CD14-positive monocyte (primary cell): ENCODE results near the gene BICD1. TPM values are rescaled to one million over a fixed set of nuclear protein-coding genes. Genes with fewer than 3 reads are reported as not detected.

Experiments
- DNase-seq, 3 donors: peaks; one replicate each; pipeline ENCODE4 v3.0.0-alpha.2; 2011 to 2022
- H2AFZ ChIP-seq: 2 replicates; pipeline ENCODE4 v1.6.0; 2012; ENCODE audit warnings: mild to moderate bottlenecking, low read depth, low read length, inconsistent platforms; ENCODE audit not compliant: insufficient read depth, poor library complexity, severe bottlenecking
- H3K27ac ChIP-seq, 2 donors: 1 replicate in 1 of 2; 2 replicates in 1 of 2; pipeline ENCODE4 v1.5.1; 2012 to 2013; ENCODE audit warnings: low read length in 2 of 2, control low read depth in 1 of 2, inconsistent platforms in 1 of 2, low read depth in 1 of 2, mild to moderate bottlenecking in 1 of 2
- H3K27me3 ChIP-seq, 2 donors: one replicate each; pipeline versions ENCODE4 v1.6.0 to v1.6.1; 2011 to 2013; ENCODE audit warnings: low read length in 2 of 2; ENCODE audit not compliant: control insufficient read depth in 2 of 2, insufficient read depth in 2 of 2
- H3K36me3 ChIP-seq, 2 donors: replicated peaks in 1 of 2; 1 replicate in 1 of 2; 2 replicates in 1 of 2; pipeline versions ENCODE4 v1.5.1 to v1.6.1; 2012 to 2013; ENCODE audit warnings: low read length in 2 of 2, control low read depth in 1 of 2, inconsistent platforms in 1 of 2, mild to moderate bottlenecking in 1 of 2; ENCODE audit not compliant: insufficient read depth in 2 of 2, control insufficient read depth in 1 of 2
- H3K4me1 ChIP-seq, 2 donors: 1 replicate in 1 of 2; 2 replicates in 1 of 2; pipeline versions ENCODE4 v1.5.1 to v1.6.1; 2012 to 2013; ENCODE audit warnings: low read length in 2 of 2, control low read depth in 1 of 2, inconsistent platforms in 1 of 2, mild to moderate bottlenecking in 1 of 2, moderate library complexity in 1 of 2; ENCODE audit not compliant: insufficient read depth in 2 of 2, control insufficient read depth in 1 of 2
- H3K4me2 ChIP-seq: replicated peaks from 2 replicates; pipeline ENCODE3; 2012; ENCODE audit warnings: low read length, moderate library complexity, mild to moderate bottlenecking; ENCODE audit not compliant: poor library complexity, severe bottlenecking; ENCODE audit errors: extremely low read depth
- H3K4me3 ChIP-seq, 3 experiments: fragments of 200-600 bp in 1 of 3; sonication (generic) in 1 of 3; replicated peaks in 1 of 3; 1 replicate in 2 of 3; 2 replicates in 1 of 3; pipeline ENCODE4 v1.5.1; 2011 to 2013; ENCODE audit warnings: low read length in 3 of 3, mild to moderate bottlenecking in 3 of 3, control low read depth in 2 of 3, low read depth in 2 of 3, inconsistent platforms in 1 of 3, moderate library complexity in 1 of 3
- H3K79me2 ChIP-seq: 2 replicates; pipeline ENCODE4 v1.6.0; 2012; ENCODE audit warnings: mild to moderate bottlenecking, control low read depth, inconsistent platforms, low read length, moderate library complexity; ENCODE audit not compliant: insufficient read depth
- H3K9ac ChIP-seq: 2 replicates; pipeline ENCODE4 v1.6.0; 2017; ENCODE audit warnings: low read length, mild to moderate bottlenecking; ENCODE audit not compliant: insufficient read depth, poor library complexity, severe bottlenecking
- H3K9me3 ChIP-seq, 2 donors: replicated peaks in 1 of 2; 1 replicate in 1 of 2; 2 replicates in 1 of 2; pipeline versions ENCODE4 v1.5.1 to v1.6.1; 2012 to 2013; ENCODE audit warnings: low read length in 2 of 2, control low read depth in 1 of 2; ENCODE audit not compliant: control insufficient read depth in 1 of 2, insufficient read depth in 1 of 2
- H4K20me1 ChIP-seq: 2 replicates; pipeline ENCODE4 v1.6.0; 2012; ENCODE audit warnings: mild to moderate bottlenecking, low read length, control low read depth, moderate library complexity; ENCODE audit not compliant: insufficient read depth
- H3K27ac Mint-ChIP-seq, 7 donors: one replicate each; pipeline ENCODE4 v1.8.0; 2020; ENCODE audit warnings: mild to moderate bottlenecking in 7 of 7, mixed read lengths in 7 of 7, moderate library complexity in 6 of 7, inconsistent platforms in 2 of 7
- H3K27me3 Mint-ChIP-seq, 3 donors: one replicate each; pipeline ENCODE4 v1.8.0; 2021 to 2022; ENCODE audit warnings: low read depth in 3 of 3, mild to moderate bottlenecking in 3 of 3, mixed read lengths in 3 of 3, moderate library complexity in 3 of 3, inconsistent platforms in 1 of 3
- H3K36me3 Mint-ChIP-seq, 2 donors: one replicate each; pipeline ENCODE4 v1.8.0; 2020; ENCODE audit warnings: mixed read lengths in 2 of 2, inconsistent platforms in 1 of 2, mild to moderate bottlenecking in 1 of 2
- H3K4me1 Mint-ChIP-seq: one replicate; pipeline ENCODE4 v1.8.0; 2020; ENCODE audit warnings: mild to moderate bottlenecking, mixed read lengths
- H3K4me3 Mint-ChIP-seq, 2 donors: one replicate each; pipeline ENCODE4 v1.8.0; 2020; ENCODE audit warnings: mild to moderate bottlenecking in 2 of 2, mixed read lengths in 2 of 2, moderate library complexity in 1 of 2
- H3K9me3 Mint-ChIP-seq, 7 donors: one replicate each; pipeline ENCODE4 v1.8.0; 2020 to 2022; ENCODE audit warnings: mixed read lengths in 7 of 7, mild to moderate bottlenecking in 6 of 7, moderate library complexity in 6 of 7, inconsistent platforms in 2 of 7
- CTCF ChIP-seq: fragments of 200-600 bp; IDR thresholded peaks from one replicate; pipeline ENCODE4 v1.8.0; 2022; ENCODE audit warnings: antibody characterized with exemption, mild to moderate bottlenecking
- WGBS: methylation state at CpG from one replicate; pipeline ENCODE4 v1.1.5; 2013; ENCODE audit warnings: missing lambda C conversion rate; ENCODE audit not compliant: insufficient coverage; 5-methylcytosine and 5-hydroxymethylcytosine counted together
- intact Hi-C, 2 donors: fragments of 100-400 bp; cut with micrococcal nuclease; formaldehyde crosslinking; loops; one replicate each; pipeline versions ENCODE4 v1.15.0 to v1.15.1; 2023
- polyA plus RNA-seq, 3 donors: library from polyadenylated mRNA; depleted of rRNA in 1 of 3; unstranded in 2 of 3; stranded (reverse) in 1 of 3; fragments of 300-500 nt in 2 of 3; fragments of >200 nt in 1 of 3; fragmentation: Illumina TruSeq in 2 of 3; gene quantifications; 1 replicate in 2 of 3; 2 replicates in 1 of 3; pipeline ENCODE4 v1.2.3, GENCODE V29; 2012 to 2021

BICD1 gene
- polyA plus RNA-seq, 3 donors = 0.55 to 2.1 (median 1.6) TPM

- Mint-ChIP-seq H3K4me1 (no peaks in the 10 kb centered on the region), H3K9me3 (peaks cover 4 to 19% (median 15%) of the 10 kb centered on the region in 7 donors), H3K36me3 (peaks cover 0 to 10% of the 10 kb centered on the region in 2 donors), H3K27ac (no peak overlapping the region), H3K27me3 (no peaks in the 10 kb centered on the region), H3K4me3 (no peak overlapping the region)
- Histone ChIP-seq H4K20me1 (no peaks in the 10 kb centered on the region), H3K4me3 (no peak overlapping the region), H3K79me2 (no peaks in the 10 kb centered on the region), H3K9me3 (peaks cover 6 to 11% of the 10 kb centered on the region in 2 donors), H2AFZ (no peak overlapping the region), H3K9ac (no peak overlapping the region), H3K4me2 (no peak overlapping the region), H3K27ac (no peak overlapping the region), H3K27me3 (no peaks in the 10 kb centered on the region), H3K36me3 (no peaks in the 10 kb centered on the region), H3K4me1 (no peaks in the 10 kb centered on the region)
- WGBS = 93% methylated on average over 3 of the region's 5 CpGs
- intact Hi-C loops = no loop called here
- no peak for TF ChIP-seq CTCF
- no peak for DNase-seq
These were observed 133.5 kb downstream of the BICD1 start for GRCh38 chr12:32240162-32240561.

GRCh38 chr12:32240831-32241230 is 134.2 kb downstream of the BICD1 start:
- no peak for DNase-seq
- H3K4me3 ChIP-seq = no peak overlapping the region
- H4K20me1 ChIP-seq = no peaks in the 10 kb centered on the region
- no peak overlapping the region for H2AFZ ChIP-seq
- H3K9ac ChIP-seq = no peak overlapping the region
- no peak overlapping the region for H3K4me3 Mint-ChIP-seq
- no peaks in the 10 kb centered on the region for H3K27me3 ChIP-seq
- intact Hi-C loops = no loop called here
- no peaks in the 10 kb centered on the region for H3K79me2 ChIP-seq
- H3K36me3 ChIP-seq = no peaks in the 10 kb centered on the region
- peaks cover 6 to 11% of the 10 kb centered on the region in 2 donors for H3K9me3 ChIP-seq
- WGBS = 100% methylated on average over 1 of the region's 4 CpGs
- TF ChIP-seq CTCF = no peak
- H3K4me1 Mint-ChIP-seq = no peaks in the 10 kb centered on the region
- no peaks in the 10 kb centered on the region for H3K4me1 ChIP-seq
- H3K9me3 Mint-ChIP-seq = peaks cover 6 to 19% (median 15%) of the 10 kb centered on the region in 7 donors
- H3K27ac Mint-ChIP-seq = no peak overlapping the region
- no peaks in the 10 kb centered on the region for H3K27me3 Mint-ChIP-seq
- H3K27ac ChIP-seq = no peak overlapping the region
- H3K36me3 Mint-ChIP-seq = peaks cover 0 to 10% of the 10 kb centered on the region in 2 donors
- no peak overlapping the region for H3K4me2 ChIP-seq
